GM12801 (cell line): ENCODE results near the gene FGF7.

ENCODE experiments used
- TF ChIP-seq, protein P1 (sequence below): IDR thresholded peaks from one replicate; pipeline ENCODE4 v1.5.1; 2011; ENCODE audit warnings: control low read depth; ENCODE audit not compliant: insufficient read length; ENCODE audit errors: extremely low read depth

Gene FGF7

GRCh38 chr15:49441356-49441755 is 18.3 kb downstream of the FGF7 start:
- TF ChIP-seq, protein P1, sequence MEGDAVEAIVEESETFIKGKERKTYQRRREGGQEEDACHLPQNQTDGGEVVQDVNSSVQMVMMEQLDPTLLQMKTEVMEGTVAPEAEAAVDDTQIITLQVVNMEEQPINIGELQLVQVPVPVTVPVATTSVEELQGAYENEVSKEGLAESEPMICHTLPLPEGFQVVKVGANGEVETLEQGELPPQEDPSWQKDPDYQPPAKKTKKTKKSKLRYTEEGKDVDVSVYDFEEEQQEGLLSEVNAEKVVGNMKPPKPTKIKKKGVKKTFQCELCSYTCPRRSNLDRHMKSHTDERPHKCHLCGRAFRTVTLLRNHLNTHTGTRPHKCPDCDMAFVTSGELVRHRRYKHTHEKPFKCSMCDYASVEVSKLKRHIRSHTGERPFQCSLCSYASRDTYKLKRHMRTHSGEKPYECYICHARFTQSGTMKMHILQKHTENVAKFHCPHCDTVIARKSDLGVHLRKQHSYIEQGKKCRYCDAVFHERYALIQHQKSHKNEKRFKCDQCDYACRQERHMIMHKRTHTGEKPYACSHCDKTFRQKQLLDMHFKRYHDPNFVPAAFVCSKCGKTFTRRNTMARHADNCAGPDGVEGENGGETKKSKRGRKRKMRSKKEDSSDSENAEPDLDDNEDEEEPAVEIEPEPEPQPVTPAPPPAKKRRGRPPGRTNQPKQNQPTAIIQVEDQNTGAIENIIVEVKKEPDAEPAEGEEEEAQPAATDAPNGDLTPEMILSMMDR, result no peak

- TF ChIP-seq, protein P1, result no peak
Observed at GRCh38 chr15:49441816-49442215, 18.8 kb downstream of the FGF7 start.

GRCh38 chr15:49452595-49452994 is 29.6 kb downstream of the FGF7 start:
- TF ChIP-seq, protein P1, result no peak

DNA sequence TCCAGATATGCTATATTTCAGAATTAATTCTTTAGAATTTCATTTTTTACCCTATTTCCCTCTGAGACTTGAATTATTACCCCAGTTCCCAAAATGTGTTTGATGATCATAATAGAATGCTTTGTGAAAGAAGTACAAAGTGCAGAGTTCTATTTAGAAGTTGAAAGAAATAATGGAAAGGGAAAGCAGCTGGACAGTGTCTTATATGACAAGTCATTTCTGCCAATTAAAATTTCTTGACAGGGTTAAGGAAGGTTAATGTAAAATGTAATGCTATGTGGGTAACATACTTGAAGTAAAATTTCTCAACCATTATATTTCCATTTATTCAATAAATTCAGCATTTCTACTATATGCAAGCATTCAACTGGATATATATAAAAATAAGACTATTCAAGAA is 33.1 kb downstream of the FGF7 start:
- TF ChIP-seq, protein P1, result no peak

GRCh38 chr15:49458145-49458544 is 35.1 kb downstream of the FGF7 start:
- TF ChIP-seq, protein P1, result no peak

DNA sequence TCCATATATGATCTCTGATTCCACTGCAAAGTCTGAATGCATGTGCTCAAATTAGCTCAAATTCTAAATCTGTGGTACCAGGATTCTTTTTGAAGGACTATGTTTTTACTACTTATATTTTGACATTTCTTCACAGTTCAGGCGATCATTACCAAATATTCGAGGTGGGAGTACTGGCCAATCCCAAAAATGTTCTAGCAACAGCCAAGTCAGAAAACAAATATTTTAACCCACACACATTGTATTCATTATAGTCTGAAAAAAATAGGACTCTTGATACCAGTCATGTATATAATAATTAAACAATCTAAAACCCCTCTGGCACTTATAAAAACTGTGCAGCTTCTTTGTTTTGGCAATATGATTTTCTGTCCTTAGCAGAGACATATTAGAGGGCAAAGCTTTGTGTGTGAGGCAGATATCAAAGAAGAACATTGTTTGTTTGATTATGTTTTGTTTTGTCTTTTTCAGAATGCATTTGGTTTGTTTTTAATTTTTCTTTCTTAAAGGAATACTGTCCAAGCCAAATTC is 37.4 kb downstream of the FGF7 start:
- TF ChIP-seq, protein P1, result no peak

DNA sequence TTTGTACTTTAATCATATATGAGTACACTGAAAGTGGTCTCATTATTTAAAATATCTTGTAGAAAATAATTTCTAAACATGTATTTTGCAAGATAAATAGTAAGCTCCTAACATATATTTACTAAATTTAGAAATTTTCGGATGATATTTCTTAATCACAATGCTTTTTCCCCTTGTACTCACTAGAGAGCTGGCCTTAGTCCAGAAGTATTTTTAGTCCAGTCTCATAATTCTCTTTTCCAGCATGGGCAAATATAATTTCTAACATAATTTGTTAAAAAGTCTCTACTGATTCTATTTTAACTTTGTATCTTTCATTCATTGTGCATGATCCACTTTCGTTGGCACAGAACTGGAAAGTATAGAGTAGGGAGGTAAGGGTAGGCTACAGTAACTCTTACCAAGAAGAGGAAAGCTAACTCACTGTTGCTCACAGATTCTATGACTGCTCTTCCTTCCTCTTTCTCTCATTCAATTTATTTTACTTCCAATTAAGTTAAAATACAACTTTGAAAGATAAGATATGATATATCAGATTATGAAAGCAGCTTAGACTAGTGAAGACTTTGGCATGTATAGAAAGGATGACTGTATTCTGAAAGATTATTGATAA is 39.3 kb downstream of the FGF7 start:
- TF ChIP-seq, protein P1, result no peak
